Inflammatory macrophage (primary cell): ENCODE data around the gene PSMG2.
"Not testable (repeated sequence)": the region's sequence is repeated elsewhere in the genome, so short reads cannot be mapped to it uniquely, and the experiment has no call there.

Source experiments
- DNase-seq, 2 donors: peaks; one replicate each; pipeline ENCODE4 v3.0.0-alpha.2; 2020 to 2022

The PSMG2 gene

GRCh38 chr18:12722731-12723130 lies 19.9 kb downstream of the PSMG2 start:
- no peak for DNase-seq

GRCh38 chr18:12726331-12726730 lies 23.5 kb downstream of the PSMG2 start:
- peak; percentile 3 to 17 for DNase-seq

GRCh38 chr18:12726774-12727550 lies 24.1 kb downstream of the PSMG2 start:
- peak; percentile 75 to 82 for DNase-seq

GRCh38 chr18:12737243-12737902 lies 34.5 kb downstream of the PSMG2 start:
- no peak for DNase-seq

- DNase-seq: no peak
Measured at GRCh38 chr18:12741351-12741750, 38.5 kb downstream of the PSMG2 start.

GRCh38 chr18:12742453-12742852 lies 39.6 kb downstream of the PSMG2 start:
- DNase-seq: no peak

GRCh38 chr18:12744103-12744502 lies 41.3 kb downstream of the PSMG2 start:
- DNase-seq: peak; percentile 47 to 60

- no peak for DNase-seq
Measured at GRCh38 chr18:12745095-12745795, 42.4 kb downstream of the PSMG2 start.

- DNase-seq: no peak
Measured at GRCh38 chr18:12747530-12748315, 44.9 kb downstream of the PSMG2 start.

GRCh38 chr18:12748671-12749070 lies 45.8 kb downstream of the PSMG2 start:
- no peak for DNase-seq

- no peak for DNase-seq
Measured at GRCh38 chr18:12749121-12749520, 46.3 kb downstream of the PSMG2 start.

GRCh38 chr18:12750076-12750714 lies 47.4 kb downstream of the PSMG2 start:
- no peak for DNase-seq

- DNase-seq: no peak
Measured at GRCh38 chr18:12750715-12751502, 48.1 kb downstream of the PSMG2 start.

GRCh38 chr18:12751503-12751884 lies 48.7 kb downstream of the PSMG2 start:
- no peak for DNase-seq

GRCh38 chr18:12751891-12752290 lies 49.0 kb downstream of the PSMG2 start:
- no peak for DNase-seq

GRCh38 chr18:12754511-12754910 lies 51.7 kb downstream of the PSMG2 start:
- no peak for DNase-seq

- not testable (repeated sequence) for DNase-seq
Measured at GRCh38 chr18:12755606-12756005, 52.8 kb downstream of the PSMG2 start.

GRCh38 chr18:12756619-12757239 lies 53.9 kb downstream of the PSMG2 start:
- peak in 1 of 2 donors; percentile 34 for DNase-seq

GRCh38 chr18:12758566-12758965 lies 55.7 kb downstream of the PSMG2 start:
- DNase-seq: not testable (repeated sequence)

GRCh38 chr18:12765126-12765525 lies 62.3 kb downstream of the PSMG2 start:
- no peak for DNase-seq

- DNase-seq: no peak
Measured at GRCh38 chr18:12765586-12765985, 62.7 kb downstream of the PSMG2 start.
